Caco-2 (cell line): ENCODE measurements around the gene C8G. TPM values are rescaled to one million over a fixed set of nuclear protein-coding genes. Genes with fewer than 3 reads are reported as not detected.

Experiments
- BruUV-seq: library from RNA; stranded (reverse); fragments of 400-500 nt; replicated peaks from 2 replicates; lab custom pipeline; 2021; lab: Mats Ljungman, UMichigan
- CTCF ChIA-PET: fragments of 300-600 bp; sonication (Branson Sonifier 250); formaldehyde crosslinking; loops from one replicate; lab custom pipeline; 2022; ENCODE audit warnings: antibody characterized with exemption; lab: Charles Lee
- POLR2A ChIA-PET: fragments of 300-600 bp; sonication (Branson Sonifier 250); formaldehyde crosslinking; loops from one replicate; lab custom pipeline; 2022; ENCODE audit warnings: antibody characterized with exemption; lab: Charles Lee
- DNase-seq, 2 experiments: peaks; one replicate each; pipeline versions ENCODE4 v3.0.0 to v3.0.0-alpha.2; 2020 to 2022
- H3K27me3 ChIP-seq: replicated peaks from 2 replicates; pipeline ENCODE4 v1.6.0; 2011; ENCODE audit warnings: low read length; ENCODE audit not compliant: control insufficient read depth, insufficient read depth
- H3K36me3 ChIP-seq: 2 replicates; pipeline ENCODE4 v1.5.1; 2011; ENCODE audit warnings: low read length; ENCODE audit not compliant: control insufficient read depth, insufficient read depth
- H3K4me1 ChIP-seq: fragments of 250-450 bp; sonication (Bioruptor Pico); 2 replicates; pipeline ENCODE4 v1.5.1; 2020; ENCODE audit warnings: mild to moderate bottlenecking
- H3K4me3 ChIP-seq: 2 replicates; pipeline ENCODE4 v1.5.1; 2011; ENCODE audit warnings: low read depth, mild to moderate bottlenecking, control low read depth, low read length
- H3K9me3 ChIP-seq: fragments of 250-450 bp; sonication (Bioruptor Pico); 2 replicates; pipeline ENCODE4 v1.5.1; 2020; ENCODE audit warnings: mild to moderate bottlenecking, moderate library complexity
- H3K27ac Mint-ChIP-seq: one replicate; pipeline ENCODE4 v1.8.0; 2022; ENCODE audit warnings: mixed read lengths; ENCODE audit not compliant: unreplicated experiment
- H3K27me3 Mint-ChIP-seq: one replicate; pipeline ENCODE4 v1.8.0; 2022; ENCODE audit warnings: mixed read lengths; ENCODE audit not compliant: insufficient read depth, unreplicated experiment
- H3K36me3 Mint-ChIP-seq: one replicate; pipeline ENCODE4 v1.8.0; 2022; ENCODE audit warnings: mild to moderate bottlenecking, mixed read lengths; ENCODE audit not compliant: insufficient read depth, unreplicated experiment
- H3K4me1 Mint-ChIP-seq: one replicate; pipeline ENCODE4 v1.8.0; 2022; ENCODE audit warnings: low read depth, mixed read lengths; ENCODE audit not compliant: unreplicated experiment
- H3K4me3 Mint-ChIP-seq: one replicate; pipeline ENCODE4 v1.8.0; 2022; ENCODE audit warnings: mild to moderate bottlenecking, moderate library complexity, mixed read lengths; ENCODE audit not compliant: unreplicated experiment
- H3K9me3 Mint-ChIP-seq: one replicate; pipeline ENCODE4 v1.8.0; 2022; ENCODE audit warnings: mixed read lengths; ENCODE audit not compliant: unreplicated experiment
- CTCF ChIP-seq, 2 experiments: fragments of 200-600 bp in 1 of 2; IDR thresholded peaks; 1 replicate in 1 of 2; 2 replicates in 1 of 2; pipeline versions ENCODE4 v1.5.1 to v1.8.0; 2011 to 2022; ENCODE audit warnings: antibody characterized with exemption in 1 of 2, control low read depth in 1 of 2, inconsistent platforms in 1 of 2, low read depth in 1 of 2, low read length in 1 of 2, mild to moderate bottlenecking in 1 of 2, moderate library complexity in 1 of 2; ENCODE audit not compliant: insufficient read depth in 1 of 2, severe bottlenecking in 1 of 2, unreplicated experiment in 1 of 2
- intact Hi-C: fragments of 100-400 bp; cut with micrococcal nuclease; formaldehyde crosslinking; loops from one replicate; pipeline ENCODE4 v1.10.0; 2022; ENCODE audit not compliant: unreplicated experiment
- total RNA-seq: library from RNA; stranded (reverse); gene quantifications from 2 replicates; pipeline ENCODE4 v1.2.3, GENCODE V29; 2022

Gene C8G
- total RNA-seq, 1 experiment from 2014 or later, result 0.77 TPM

GRCh38 chr9:136990242-136990911 is 45.3 kb downstream of the C8G start:
- Mint-ChIP-seq H3K27ac (peak overlapping the region; percentile 14), H3K4me1 (peaks cover 30% of the 10 kb centered on the region), H3K36me3 (peaks cover 23% of the 10 kb centered on the region), H3K4me3 (peak overlapping the region; percentile 1), H3K9me3 (no peaks in the 10 kb centered on the region), H3K27me3 (no peaks in the 10 kb centered on the region)
- CTCF ChIA-PET, result interaction anchor here (1.4 kb wide), 1 partner anchor 45 kb away, joined by 3 read pairs; no protein-coding TSS in a partner anchor
- Histone ChIP-seq H3K36me3 (no peaks in the 10 kb centered on the region), H3K9me3 (no peaks in the 10 kb centered on the region), H3K4me1 (peaks cover 40% of the 10 kb centered on the region), H3K27me3 (no peaks in the 10 kb centered on the region), H3K4me3 (no peak overlapping the region)
- intact Hi-C loops, result no loop called here
- no peak for DNase-seq
- POLR2A ChIA-PET, result no interaction called here
- BruUV-seq, result no TSS peak
- TF ChIP-seq CTCF (IDR thresholded peaks at IDR 0.05; ENCODE audit: insufficient read depth in 1 of 2, low read depth in 1 of 2, low read length in 1 of 2, severe bottlenecking in 1 of 2, unreplicated experiment in 1 of 2), result no peak

DNA sequence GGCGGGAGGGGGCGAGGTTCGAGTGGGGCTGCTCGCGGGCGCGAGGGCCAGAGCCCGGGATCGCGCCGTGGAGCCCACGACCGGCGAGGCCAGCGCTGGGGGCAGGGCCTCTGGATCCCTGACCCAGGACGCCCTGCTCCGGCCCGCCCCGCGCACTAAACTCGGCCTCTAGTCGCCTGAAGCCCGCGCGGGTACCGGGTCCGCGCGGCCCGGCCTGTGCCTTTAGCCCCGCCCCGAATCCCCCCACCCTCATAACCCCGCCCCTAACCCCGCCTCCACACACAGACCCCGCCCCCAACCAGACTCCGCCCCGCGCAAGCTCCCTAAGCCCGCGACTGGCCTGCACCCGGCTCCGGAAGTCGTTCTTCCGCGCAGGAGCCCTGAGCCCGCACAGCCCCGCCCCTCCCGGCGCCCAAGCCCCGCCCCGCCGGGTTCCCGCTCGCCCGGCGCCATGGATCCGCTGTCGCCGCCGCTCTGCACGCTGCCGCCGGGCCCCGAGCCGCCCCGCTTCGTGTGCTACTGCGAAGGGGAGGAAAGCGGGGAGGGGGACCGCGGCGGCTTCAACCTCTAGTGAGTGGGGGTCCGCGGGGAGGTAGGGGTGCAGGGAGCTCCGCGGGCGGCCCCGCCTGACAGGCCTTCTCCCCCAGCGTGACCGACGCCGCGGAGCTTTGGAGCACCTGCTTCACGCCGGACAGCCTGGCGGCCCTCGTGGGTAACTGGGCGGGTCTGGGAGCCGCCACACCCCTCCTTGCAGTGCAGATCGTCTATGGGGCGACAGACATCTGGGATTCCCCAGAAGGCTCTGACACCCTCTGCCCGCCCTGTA is 47.2 kb downstream of the C8G start, which contains the start of gene PAXX:
Gene PAXX (plus strand): TSS at position 430 of the 826 bp plus-strand sequence. CDS start 22 bp downstream, at position 452.
- intact Hi-C loops, result no loop called here
- BruUV-seq, result TSS peak; percentile 88
- no peaks in the 10 kb centered on the region for H3K9me3 ChIP-seq
- Mint-ChIP-seq H3K27me3 (no peaks in the 10 kb centered on the region), H3K4me1 (peaks cover 30% of the 10 kb centered on the region), H3K9me3 (no peaks in the 10 kb centered on the region), H3K27ac (peak within 1 kb of the TSS; percentile 82), H3K36me3 (peaks cover 36% of the 10 kb centered on the region), H3K4me3 (peak within 1 kb of the TSS; percentile 83)
- H3K27me3 ChIP-seq, result no peaks in the 10 kb centered on the region
- no peak for TF ChIP-seq CTCF (IDR thresholded peaks at IDR 0.05; ENCODE audit: insufficient read depth in 1 of 2, low read depth in 1 of 2, low read length in 1 of 2, severe bottlenecking in 1 of 2, unreplicated experiment in 1 of 2)
- peaks cover 55% of the 10 kb centered on the region for H3K4me1 ChIP-seq
- H3K4me3 ChIP-seq, result peak within 1 kb of the TSS; percentile 87
- ChIA-PET CTCF (interaction anchor here (0.5 to 2.7 kb wide), 9 partner anchors 37 to 237 kb away, joined by 3 to 18 read pairs (median 4); partner anchors contain the start of genes FBXW5 and NPDC1), POLR2A (interaction anchor here (0.6 to 1.0 kb wide), 9 partner anchors 17 to 202 kb away, joined by 3 to 13 read pairs (median 4); partner anchors contain the start of genes MAN1B1, TMEM141 and TRAF2)
- peak; percentile 93 to 96 for DNase-seq
- H3K36me3 ChIP-seq, result no peaks in the 10 kb centered on the region

DNA sequence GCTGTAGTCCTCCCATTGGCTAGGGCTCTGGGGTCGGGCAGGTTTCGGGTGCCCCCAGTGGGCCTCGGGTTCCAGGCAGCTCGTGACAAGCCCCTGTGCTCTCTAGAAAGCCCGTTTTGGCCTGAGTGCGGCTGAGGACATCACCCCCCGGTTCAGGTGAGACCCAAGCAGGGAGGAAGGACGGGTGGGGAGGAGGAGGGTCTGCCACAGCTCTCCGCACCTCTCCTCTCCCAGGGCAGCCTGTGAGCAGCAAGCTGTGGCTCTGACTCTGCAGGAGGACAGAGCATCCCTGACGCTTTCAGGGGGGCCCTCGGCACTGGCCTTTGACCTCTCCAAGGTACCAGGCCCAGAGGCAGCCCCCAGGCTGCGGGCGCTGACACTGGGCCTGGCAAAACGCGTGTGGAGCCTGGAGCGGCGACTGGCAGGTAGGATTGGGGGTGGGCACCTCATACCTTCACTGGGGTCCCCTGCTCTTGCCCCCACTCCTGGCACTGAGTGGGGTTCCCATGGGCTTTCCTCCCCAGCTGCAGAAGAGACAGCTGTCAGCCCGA is 47.9 kb downstream of the C8G start:
- ChIA-PET CTCF (interaction anchor here (1.3 to 2.7 kb wide), 3 partner anchors 36 to 54 kb away, joined by 6 to 18 read pairs (median 10); partner anchors contain the start of gene NPDC1), POLR2A (interaction anchor here (0.6 to 1.0 kb wide), 3 partner anchors 23 to 202 kb away, joined by 3 to 7 read pairs (median 3); partner anchors contain the start of gene TMEM141)
- intact Hi-C loops, result no loop called here
- H3K9me3 ChIP-seq, result no peaks in the 10 kb centered on the region
- peak overlapping the region; percentile 87 for H3K4me3 ChIP-seq
- Mint-ChIP-seq H3K4me3 (peak overlapping the region; percentile 83), H3K9me3 (no peaks in the 10 kb centered on the region), H3K36me3 (peaks cover 43% of the 10 kb centered on the region), H3K27me3 (no peaks in the 10 kb centered on the region), H3K4me1 (peaks cover 30% of the 10 kb centered on the region), H3K27ac (peak overlapping the region; percentile 74)
- TF ChIP-seq CTCF (IDR thresholded peaks at IDR 0.05; ENCODE audit: insufficient read depth in 1 of 2, low read depth in 1 of 2, low read length in 1 of 2, severe bottlenecking in 1 of 2, unreplicated experiment in 1 of 2), result no peak
- H3K36me3 ChIP-seq, result no peaks in the 10 kb centered on the region
- DNase-seq, result no peak
- H3K4me1 ChIP-seq, result peaks cover 57% of the 10 kb centered on the region
- no peaks in the 10 kb centered on the region for H3K27me3 ChIP-seq
- BruUV-seq, result no TSS peak
